ENCODE results near the gene PHAF1. TPM values are rescaled to one million over a fixed set of nuclear protein-coding genes. Genes with fewer than 3 reads are reported as not detected.
A peak's percentile ranks its signal among the peaks of the same experiment; 100 is the strongest.

Gene PHAF1
- total RNA-seq, 2 experiments from 2014 or later: 12.7 to 14.0 TPM

DNA sequence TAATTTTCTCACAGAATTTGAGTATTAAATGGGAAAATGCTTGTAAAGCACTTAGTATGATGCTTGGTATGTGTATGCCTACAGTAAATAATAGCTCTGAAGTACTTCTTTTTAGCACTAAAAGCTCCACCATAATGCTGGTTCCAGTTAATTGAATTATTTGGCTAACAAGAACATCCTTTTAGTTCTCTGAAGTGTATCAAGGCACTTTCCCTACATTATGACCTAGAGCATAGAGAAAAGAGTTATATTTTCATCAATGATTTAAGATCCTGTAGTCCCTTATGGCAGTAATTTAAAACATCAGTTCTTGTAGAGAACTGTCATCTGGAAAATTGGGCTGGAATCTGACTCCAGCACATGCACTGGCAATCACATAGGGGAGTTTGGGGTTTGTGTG is 21.9 kb upstream of the PHAF1 start:
- H3K4me3 Mint-ChIP-seq: no peak overlapping the region
- ChIA-PET POLR2A (no interaction called here), CTCF (interaction anchor here (0.5 to 1.1 kb wide), 3 partner anchors 14 to 51 kb away, joined by 3 read pairs; no protein-coding TSS in a partner anchor)
- no peaks in the 10 kb centered on the region for H3K9me3 Mint-ChIP-seq (ENCODE audit: low read depth)
- intact Hi-C loops (cut with DNase I, micrococcal nuclease): no loop called here
- DNase-seq (no peak), ATAC-seq (no peak)
- peaks cover 8% of the 10 kb centered on the region for H3K4me1 Mint-ChIP-seq
- H3K27me3 Mint-ChIP-seq: no peaks in the 10 kb centered on the region
- H3K27ac Mint-ChIP-seq: no peak overlapping the region
- H3K36me3 Mint-ChIP-seq (ENCODE audit: low read depth): peaks cover 18% of the 10 kb centered on the region

DNA sequence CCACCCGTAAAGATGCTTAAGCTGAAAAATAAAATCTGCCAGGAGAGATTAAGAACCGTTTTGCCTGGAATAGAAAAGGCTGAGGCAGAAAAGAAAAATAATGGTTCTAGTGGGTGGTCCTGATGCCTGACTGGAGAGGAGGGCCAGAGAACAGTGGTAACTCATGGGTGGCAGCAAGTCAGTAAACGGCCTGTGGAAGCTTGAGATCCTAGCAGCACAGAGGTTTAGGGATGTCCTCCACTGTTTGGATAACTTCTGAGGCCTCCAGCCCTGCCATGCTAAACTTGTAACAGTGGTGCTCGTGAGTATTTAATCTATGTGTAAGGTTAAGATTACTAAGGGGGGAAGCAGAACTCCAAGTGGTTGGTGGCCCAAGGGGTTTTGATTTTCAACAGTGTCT is 21.2 kb upstream of the PHAF1 start:
- Mint-ChIP-seq H3K9me3 (ENCODE audit: low read depth) (no peaks in the 10 kb centered on the region), H3K27ac (no peak overlapping the region), H3K27me3 (no peaks in the 10 kb centered on the region), H3K36me3 (ENCODE audit: low read depth) (peaks cover 16% of the 10 kb centered on the region), H3K4me1 (peaks cover 8% of the 10 kb centered on the region), H3K4me3 (no peak overlapping the region)
- no peak for ATAC-seq
- ChIA-PET POLR2A (no interaction called here), CTCF (no interaction called here)
- no peak for DNase-seq
- intact Hi-C loops (cut with DNase I, micrococcal nuclease): no loop called here

DNA sequence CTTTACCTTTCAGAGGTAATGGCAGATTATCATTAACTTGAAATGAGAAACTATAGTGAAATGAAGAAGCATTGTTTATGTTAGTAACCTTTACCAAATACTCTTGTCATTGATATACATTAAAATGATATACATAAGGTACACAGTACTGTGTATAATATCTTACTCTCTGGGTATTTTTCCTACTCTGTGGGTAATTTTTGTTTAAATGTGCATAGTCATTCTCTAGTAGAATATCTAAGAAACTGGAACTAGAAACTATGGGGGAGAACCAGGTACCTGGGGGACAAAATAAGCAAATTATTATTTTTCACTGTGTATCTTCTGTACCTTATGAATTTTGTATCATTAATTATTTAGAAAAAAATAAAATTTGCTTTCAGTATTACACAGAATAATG is 20.6 kb upstream of the PHAF1 start:
- H3K36me3 Mint-ChIP-seq (ENCODE audit: low read depth): peaks cover 15% of the 10 kb centered on the region
- ATAC-seq: no peak
- no peak overlapping the region for H3K4me3 Mint-ChIP-seq
- ChIA-PET CTCF (no interaction called here), POLR2A (no interaction called here)
- no peak overlapping the region for H3K27ac Mint-ChIP-seq
- intact Hi-C loops (cut with DNase I, micrococcal nuclease): no loop called here
- DNase-seq: no peak
- H3K9me3 Mint-ChIP-seq (ENCODE audit: low read depth): no peaks in the 10 kb centered on the region
- H3K27me3 Mint-ChIP-seq: no peaks in the 10 kb centered on the region
- H3K4me1 Mint-ChIP-seq: peaks cover 8% of the 10 kb centered on the region

DNA sequence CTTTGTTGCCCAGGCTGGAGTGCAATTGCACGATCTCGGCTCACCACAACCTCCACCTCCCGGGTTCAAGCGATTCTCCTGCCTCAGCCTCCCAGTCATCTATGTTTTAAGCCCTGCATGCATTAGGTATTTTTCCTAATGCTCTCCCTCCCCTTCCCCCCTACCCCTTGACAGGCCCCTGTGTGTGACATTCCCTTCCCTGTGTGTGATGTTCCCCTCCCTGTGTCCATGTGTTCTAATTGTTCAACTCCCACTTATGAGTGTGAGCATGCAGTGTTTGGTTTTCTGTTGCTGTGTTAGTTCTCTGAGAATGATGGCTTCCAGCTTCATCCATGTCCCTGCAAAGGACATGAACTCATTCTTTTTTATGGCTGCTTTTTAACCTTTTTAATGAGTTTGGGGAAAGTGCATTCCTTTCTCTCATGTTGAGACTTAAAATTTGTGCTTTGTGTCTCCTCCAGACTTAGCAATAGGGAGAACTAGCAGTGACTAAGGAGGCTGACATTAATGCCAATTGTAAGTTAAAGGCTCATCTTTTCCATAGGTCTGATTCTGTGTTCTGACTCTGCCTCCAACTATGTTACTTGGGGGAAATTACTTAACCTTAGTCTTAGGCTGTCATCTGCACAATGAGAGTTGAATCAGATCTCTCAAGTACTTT is 17.7 kb upstream of the PHAF1 start:
- ChIA-PET POLR2A (interaction anchor here (0.6 kb wide), 1 partner anchor 289 kb away, joined by 8 read pairs; no protein-coding TSS in a partner anchor), CTCF (no interaction called here)
- peaks cover 8% of the 10 kb centered on the region for H3K4me1 Mint-ChIP-seq
- intact Hi-C loops (cut with DNase I, micrococcal nuclease): no loop called here
- H3K9me3 Mint-ChIP-seq (ENCODE audit: low read depth): no peaks in the 10 kb centered on the region
- peak overlapping the region; percentile 85 for H3K27ac Mint-ChIP-seq
- H3K4me3 Mint-ChIP-seq: no peak overlapping the region
- no peak for DNase-seq
- peak; percentile 91 for ATAC-seq
- peaks cover 5% of the 10 kb centered on the region for H3K36me3 Mint-ChIP-seq (ENCODE audit: low read depth)
- no peaks in the 10 kb centered on the region for H3K27me3 Mint-ChIP-seq

DNA sequence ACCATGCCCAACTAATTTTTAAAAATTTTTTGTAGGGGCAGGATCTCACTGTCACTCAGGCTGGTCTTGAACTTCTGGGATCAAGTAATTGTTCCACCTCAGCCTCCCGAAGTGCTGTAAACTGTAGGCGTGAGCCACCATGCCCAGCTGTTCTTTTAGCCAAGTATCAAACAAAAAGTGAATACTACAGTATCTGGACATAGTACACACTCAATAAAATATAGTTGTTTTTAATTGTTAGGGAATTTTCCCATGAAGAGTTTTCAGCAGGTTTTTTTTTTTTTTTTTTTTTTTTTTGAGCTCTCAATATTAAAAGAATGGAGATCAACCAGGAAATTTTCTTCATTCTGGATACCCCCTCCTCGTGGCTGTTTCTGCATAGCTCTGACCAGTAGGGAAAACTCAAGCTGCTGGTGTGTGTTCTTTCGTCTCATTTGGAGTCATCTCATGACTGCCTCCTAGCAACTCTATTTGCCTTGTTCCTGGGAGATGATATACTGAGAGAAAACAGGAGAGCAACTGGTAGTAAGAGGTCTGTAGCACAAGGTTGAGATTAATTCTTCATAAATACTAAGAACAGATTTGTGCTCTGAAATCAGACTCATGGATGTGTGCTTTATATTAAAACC is 16.5 kb upstream of the PHAF1 start:
- ChIA-PET POLR2A (no interaction called here), CTCF (interaction anchor here (0.7 to 2.3 kb wide), 4 partner anchors 11 to 184 kb away, joined by 3 to 9 read pairs (median 6); no protein-coding TSS in a partner anchor)
- Mint-ChIP-seq H3K4me1 (peaks cover 8% of the 10 kb centered on the region), H3K36me3 (ENCODE audit: low read depth) (peaks cover 3% of the 10 kb centered on the region), H3K27me3 (no peaks in the 10 kb centered on the region), H3K27ac (peak overlapping the region; percentile 60), H3K4me3 (no peak overlapping the region), H3K9me3 (ENCODE audit: low read depth) (no peaks in the 10 kb centered on the region)
- DNase-seq: no peak
- intact Hi-C loops (cut with DNase I, micrococcal nuclease): no loop called here
- no peak for ATAC-seq

DNA sequence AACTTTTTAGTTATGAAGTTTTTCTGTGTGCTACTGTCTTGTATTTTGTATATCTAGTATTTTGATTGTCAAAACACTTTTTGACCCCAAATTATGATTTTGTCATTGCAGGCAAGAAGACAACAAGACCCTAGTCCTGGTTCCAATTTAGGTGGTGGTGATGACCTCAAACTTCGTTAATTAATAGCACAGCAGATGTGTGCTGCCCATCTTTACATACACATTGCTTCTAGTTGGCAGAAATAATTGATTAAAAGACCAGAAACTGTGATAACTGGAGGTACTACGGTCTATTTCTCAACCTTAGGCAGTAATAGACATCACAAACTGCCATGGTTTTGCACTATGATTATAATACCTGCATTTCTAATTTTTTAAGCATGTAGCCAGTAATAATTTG is 11.1 kb upstream of the PHAF1 start:
- intact Hi-C loops (cut with DNase I, micrococcal nuclease): no loop called here
- H3K36me3 Mint-ChIP-seq (ENCODE audit: low read depth): peaks cover 5% of the 10 kb centered on the region
- H3K4me1 Mint-ChIP-seq: peaks cover 5% of the 10 kb centered on the region
- ATAC-seq: no peak
- H3K27me3 Mint-ChIP-seq: no peaks in the 10 kb centered on the region
- H3K27ac Mint-ChIP-seq: no peak overlapping the region
- POLR2A ChIA-PET: no interaction called here
- no peaks in the 10 kb centered on the region for H3K9me3 Mint-ChIP-seq (ENCODE audit: low read depth)
- no peak overlapping the region for H3K4me3 Mint-ChIP-seq
- no peak for DNase-seq
- CTCF ChIA-PET: interaction anchor here (0.6 to 3.6 kb wide), 5 partner anchors 9 to 292 kb away, joined by 3 to 40 read pairs (median 4); no protein-coding TSS in a partner anchor

DNA sequence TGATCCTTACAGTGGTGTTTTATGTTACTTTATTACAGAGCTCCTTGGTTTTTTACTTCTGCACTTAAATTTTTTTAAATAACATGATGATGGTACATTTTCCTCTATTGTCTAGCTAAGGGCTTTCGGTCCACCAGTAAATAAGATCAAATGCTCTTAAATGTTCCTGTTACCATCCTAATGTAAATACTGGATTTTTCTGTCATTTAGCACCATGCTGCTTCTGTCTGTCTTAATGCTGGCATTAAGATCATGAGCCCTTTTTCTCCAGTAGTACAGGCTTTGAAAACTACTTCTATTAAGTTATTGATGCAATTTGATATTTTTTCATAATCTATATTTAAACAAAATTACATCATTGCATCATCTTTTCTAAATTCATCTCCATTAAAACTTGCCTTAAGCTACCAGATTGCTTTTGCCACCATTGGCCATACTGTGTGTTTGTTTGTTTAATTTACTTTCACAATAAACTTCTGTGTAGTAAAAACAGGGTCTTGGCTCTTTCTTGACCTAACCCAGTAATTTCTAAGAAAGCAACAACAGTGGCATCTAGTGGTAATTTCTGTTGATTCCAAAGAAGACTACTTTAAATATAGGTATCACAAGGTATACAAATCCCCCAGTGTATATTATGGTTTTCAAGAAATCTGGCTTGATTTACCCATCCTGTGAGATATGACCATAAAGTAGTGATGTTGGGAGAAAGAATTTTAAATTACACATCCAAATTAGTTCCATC is 9.0 kb upstream of the PHAF1 start:
- POLR2A ChIA-PET: interaction anchor here (1.4 kb wide), 1 partner anchor 115 kb away, joined by 3 read pairs; no protein-coding TSS in a partner anchor
- intact Hi-C loops (cut with DNase I, micrococcal nuclease): loop anchor here (1.0 to 5.0 kb wide), 5 partner anchors 43 to 123 kb away; no protein-coding TSS in a partner anchor
- H3K9me3 Mint-ChIP-seq (ENCODE audit: low read depth): no peaks in the 10 kb centered on the region
- H3K36me3 Mint-ChIP-seq (ENCODE audit: low read depth): peaks cover 5% of the 10 kb centered on the region
- peaks cover 5% of the 10 kb centered on the region for H3K4me1 Mint-ChIP-seq
- no peaks in the 10 kb centered on the region for H3K27me3 Mint-ChIP-seq
- ATAC-seq (no peak), DNase-seq (no peak)
- H3K4me3 Mint-ChIP-seq: no peak overlapping the region
- CTCF ChIA-PET: interaction anchor here (0.5 to 3.6 kb wide), 18 partner anchors 10 to 147 kb away, joined by 3 to 40 read pairs (median 6); partner anchors contain the start of genes CBFB and PHAF1
- H3K27ac Mint-ChIP-seq: no peak overlapping the region

DNA sequence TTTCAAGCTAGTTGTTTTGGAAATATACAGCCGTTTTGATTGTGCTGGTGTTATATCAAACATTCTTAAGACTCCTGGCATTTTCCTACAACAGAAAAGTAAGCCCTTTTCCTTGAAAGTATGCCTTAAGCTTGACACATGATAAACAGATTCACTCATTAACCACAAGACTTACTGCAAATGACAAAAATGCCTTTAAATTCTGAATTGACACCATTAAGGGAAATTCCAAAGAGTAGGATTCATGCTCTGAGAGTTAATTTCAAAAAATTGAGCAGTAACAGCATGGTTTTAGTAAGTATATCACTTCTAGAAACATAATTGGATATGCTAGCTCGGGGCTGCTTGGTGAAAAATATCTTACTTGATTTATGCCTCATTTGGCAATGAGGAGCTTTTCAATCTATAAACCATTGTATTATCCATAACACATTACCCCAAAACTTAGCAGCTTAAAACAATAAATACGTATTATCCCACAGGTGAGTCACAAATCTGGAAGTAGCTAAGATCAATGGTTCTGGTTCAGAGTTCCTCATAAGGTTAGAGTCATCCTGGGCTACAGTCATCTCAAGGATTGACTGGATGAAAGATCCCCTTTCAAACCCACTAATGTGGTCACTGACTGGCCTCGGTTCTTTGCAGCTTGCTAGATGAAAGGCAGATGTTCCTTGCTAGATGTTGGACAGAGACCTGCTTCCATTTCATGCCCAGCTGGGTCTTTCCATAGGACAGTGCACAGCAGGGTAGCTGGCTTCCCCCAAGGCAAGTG is 8.2 kb upstream of the PHAF1 start:
- ChIA-PET CTCF (interaction anchor here (0.9 to 3.6 kb wide), 16 partner anchors 9 to 125 kb away, joined by 3 to 40 read pairs (median 6); partner anchors contain the start of genes CBFB and PHAF1), POLR2A (interaction anchor here (0.6 to 1.4 kb wide), 3 partner anchors 36 to 170 kb away, joined by 3 to 7 read pairs (median 3); no protein-coding TSS in a partner anchor)
- H3K4me1 Mint-ChIP-seq: peaks cover 5% of the 10 kb centered on the region
- H3K4me3 Mint-ChIP-seq: no peak overlapping the region
- no peaks in the 10 kb centered on the region for H3K27me3 Mint-ChIP-seq
- ATAC-seq (peak; percentile 79), DNase-seq (peak; percentile 51)
- peaks cover 5% of the 10 kb centered on the region for H3K36me3 Mint-ChIP-seq (ENCODE audit: low read depth)
- no peak overlapping the region for H3K27ac Mint-ChIP-seq
- intact Hi-C loops (cut with DNase I, micrococcal nuclease): loop anchor here (1.0 to 5.0 kb wide), 5 partner anchors 44 to 124 kb away; no protein-coding TSS in a partner anchor
- no peaks in the 10 kb centered on the region for H3K9me3 Mint-ChIP-seq (ENCODE audit: low read depth)

DNA sequence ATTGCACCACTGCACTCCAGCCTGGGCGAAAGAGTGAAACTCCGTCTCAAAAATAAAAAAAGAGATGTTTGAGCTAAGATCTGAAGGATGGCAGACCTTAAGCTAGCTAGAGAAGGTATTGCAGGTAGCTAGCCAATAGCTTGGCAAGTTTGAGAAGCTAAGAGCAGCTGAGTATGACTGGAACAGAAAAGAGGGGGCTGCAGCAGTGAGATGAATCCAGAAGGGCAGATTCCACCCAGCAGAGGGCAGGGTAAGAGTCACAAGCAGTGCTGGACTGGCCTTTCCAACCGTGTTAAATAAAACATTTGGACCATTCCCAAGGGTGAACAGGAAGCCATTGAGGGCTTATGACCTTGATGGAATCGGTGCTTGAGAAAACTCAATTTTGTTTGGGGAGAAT is 5.7 kb upstream of the PHAF1 start:
- Mint-ChIP-seq H3K27ac (no peak overlapping the region), H3K27me3 (no peaks in the 10 kb centered on the region), H3K4me1 (peaks cover 5% of the 10 kb centered on the region), H3K4me3 (no peak overlapping the region), H3K9me3 (ENCODE audit: low read depth) (no peaks in the 10 kb centered on the region), H3K36me3 (ENCODE audit: low read depth) (peaks cover 5% of the 10 kb centered on the region)
- intact Hi-C loops (cut with DNase I, micrococcal nuclease): loop anchor here in 1 of 2 experiments (5.0 kb wide), 1 partner anchor 47 kb away; no protein-coding TSS in a partner anchor
- DNase-seq (peak; percentile 16), ATAC-seq (peak; percentile 42)
- POLR2A ChIA-PET: no interaction called here
- CTCF ChIA-PET: interaction anchor here (1.1 to 2.4 kb wide), 5 partner anchors 8 to 74 kb away, joined by 3 to 9 read pairs (median 4); no protein-coding TSS in a partner anchor

DNA sequence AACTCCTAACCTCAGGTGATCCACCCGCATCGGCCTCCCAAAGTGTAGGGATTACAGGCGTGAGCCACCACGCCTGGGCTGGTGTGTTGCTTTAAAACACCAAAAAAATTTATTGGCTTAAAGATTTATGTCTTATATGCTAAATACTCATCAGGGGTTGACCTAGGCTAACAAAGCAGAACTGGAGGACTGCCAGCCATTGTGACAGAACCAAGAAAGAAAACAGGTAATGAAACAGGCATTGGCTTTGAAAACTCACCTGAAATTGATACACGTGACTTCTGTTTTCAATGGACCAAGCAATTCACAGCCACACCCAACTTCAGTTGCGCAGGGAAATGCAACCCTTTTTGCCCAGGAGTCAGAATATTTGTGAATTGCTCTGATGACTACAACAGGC is 4.9 kb upstream of the PHAF1 start:
- Mint-ChIP-seq H3K36me3 (ENCODE audit: low read depth) (peaks cover 2% of the 10 kb centered on the region), H3K27me3 (no peaks in the 10 kb centered on the region), H3K4me1 (peaks cover 7% of the 10 kb centered on the region), H3K4me3 (no peak overlapping the region), H3K9me3 (ENCODE audit: low read depth) (no peaks in the 10 kb centered on the region), H3K27ac (no peak overlapping the region)
- intact Hi-C loops (cut with DNase I, micrococcal nuclease): loop anchor here in 1 of 2 experiments (5.0 kb wide), 2 partner anchors 48 to 52 kb away; partner anchors contain the start of genes FBXL8 and TRADD
- ATAC-seq (no peak), DNase-seq (no peak)
- ChIA-PET POLR2A (no interaction called here), CTCF (interaction anchor here (1.3 to 2.4 kb wide), 2 partner anchors 50 to 75 kb away, joined by 4 to 9 read pairs; no protein-coding TSS in a partner anchor)

All from activated CD4-positive, alpha-beta T cell treated with anti-CD3 and anti-CD28 coated beads for 36 hours (primary cell).